ENCODE results near the gene MPIG6B.

MPIG6B gene

GRCh38 chr6:31739639-31740396 lies 16.6 kb downstream of the MPIG6B start, which contains the start of gene MSH5:
MSH5 (plus strand) TSS chr6:31740005; CDS start chr6:31740467, 462 bp downstream.
- peak; percentile 100 for DNase-seq

- DNase-seq: peak; percentile 53 to 73
Measured at GRCh38 chr6:31740397-31741223, 17.4 kb downstream of the MPIG6B start.

GRCh38 chr6:31741815-31742214 lies 18.6 kb downstream of the MPIG6B start:
- no peak for DNase-seq

- no peak for DNase-seq
Measured at GRCh38 chr6:31742894-31743293, 19.7 kb downstream of the MPIG6B start.

GRCh38 chr6:31744422-31744821 lies 21.2 kb downstream of the MPIG6B start:
- DNase-seq: no peak

GRCh38 chr6:31749301-31750036 lies 26.3 kb downstream of the MPIG6B start:
- no peak for DNase-seq

GRCh38 chr6:31750411-31751022 lies 27.3 kb downstream of the MPIG6B start:
- no peak for DNase-seq

- no peak for DNase-seq
Measured at GRCh38 chr6:31752739-31753319, 29.7 kb downstream of the MPIG6B start.

- no peak for DNase-seq
Measured at GRCh38 chr6:31758281-31758680, 35.1 kb downstream of the MPIG6B start.

GRCh38 chr6:31760790-31761189 lies 37.6 kb downstream of the MPIG6B start:
- no peak for DNase-seq

- DNase-seq: no peak
Measured at GRCh38 chr6:31761343-31761742, 38.2 kb downstream of the MPIG6B start.

- no peak for DNase-seq
Measured at GRCh38 chr6:31762356-31762755, 39.2 kb downstream of the MPIG6B start, which contains the start of gene SAPCD1. SAPCD1 (plus strand) TSS chr6:31762656; CDS start chr6:31763055, 399 bp downstream.

GRCh38 chr6:31762878-31763618 lies 39.9 kb downstream of the MPIG6B start:
- DNase-seq: no peak

- no peak for DNase-seq
Measured at GRCh38 chr6:31763619-31763940, 40.4 kb downstream of the MPIG6B start.

- DNase-seq: no peak
Measured at GRCh38 chr6:31764198-31764597, 41.0 kb downstream of the MPIG6B start.

GRCh38 chr6:31765559-31765909 lies 42.4 kb downstream of the MPIG6B start:
- DNase-seq: no peak

GRCh38 chr6:31765910-31766794 lies 43.0 kb downstream of the MPIG6B start:
- DNase-seq: no peak

GRCh38 chr6:31767096-31767645 lies 44.0 kb downstream of the MPIG6B start:
- DNase-seq: no peak

GRCh38 chr6:31768363-31769257 lies 45.4 kb downstream of the MPIG6B start:
- no peak for DNase-seq
